GM18499 (cell line): ENCODE results near the gene LOXL3.

Experiments
- ATAC-seq: cut with Tn5 transposase; IDR thresholded peaks from one replicate; pipeline ENCODE4 v1.9.1; 2021; ENCODE audit warnings: moderate number of reproducible peaks; ENCODE audit not compliant: insufficient read depth, unreplicated experiment

LOXL3 gene

DNA sequence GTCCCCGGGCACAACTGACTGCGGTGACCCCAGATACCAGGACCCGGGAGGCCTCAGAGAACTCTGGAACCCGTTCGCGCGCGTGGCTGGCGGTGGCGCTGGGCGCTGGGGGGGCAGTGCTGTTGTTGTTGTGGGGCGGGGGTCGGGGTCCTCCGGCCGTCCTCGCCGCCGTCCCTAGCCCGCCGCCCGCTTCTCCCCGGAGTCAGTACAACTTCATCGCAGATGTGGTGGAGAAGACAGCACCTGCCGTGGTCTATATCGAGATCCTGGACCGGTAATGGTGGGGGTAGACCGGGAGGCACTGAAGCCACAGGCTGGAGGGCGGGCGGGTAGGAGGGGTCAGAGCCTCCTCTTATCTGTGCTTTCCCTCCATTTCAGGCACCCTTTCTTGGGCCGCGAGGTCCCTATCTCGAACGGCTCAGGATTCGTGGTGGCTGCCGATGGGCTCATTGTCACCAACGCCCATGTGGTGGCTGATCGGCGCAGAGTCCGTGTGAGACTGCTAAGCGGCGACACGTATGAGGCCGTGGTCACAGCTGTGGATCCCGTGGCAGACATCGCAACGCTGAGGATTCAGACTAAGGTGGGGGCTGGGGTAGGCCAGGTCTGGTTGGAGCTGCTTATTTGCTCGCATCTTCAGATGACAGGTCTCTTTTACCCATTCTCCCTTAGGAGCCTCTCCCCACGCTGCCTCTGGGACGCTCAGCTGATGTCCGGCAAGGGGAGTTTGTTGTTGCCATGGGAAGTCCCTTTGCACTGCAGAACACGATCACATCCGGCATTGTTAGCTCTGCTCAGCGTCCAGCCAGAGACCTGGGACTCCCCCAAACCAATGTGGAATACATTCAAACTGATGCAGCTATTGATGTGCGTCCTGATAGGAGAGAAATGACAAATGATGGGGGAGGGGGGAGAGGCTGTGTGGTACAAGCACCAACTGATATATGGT, 23.2 kb downstream of the LOXL3 start:
- ATAC-seq, result no peak

DNA sequence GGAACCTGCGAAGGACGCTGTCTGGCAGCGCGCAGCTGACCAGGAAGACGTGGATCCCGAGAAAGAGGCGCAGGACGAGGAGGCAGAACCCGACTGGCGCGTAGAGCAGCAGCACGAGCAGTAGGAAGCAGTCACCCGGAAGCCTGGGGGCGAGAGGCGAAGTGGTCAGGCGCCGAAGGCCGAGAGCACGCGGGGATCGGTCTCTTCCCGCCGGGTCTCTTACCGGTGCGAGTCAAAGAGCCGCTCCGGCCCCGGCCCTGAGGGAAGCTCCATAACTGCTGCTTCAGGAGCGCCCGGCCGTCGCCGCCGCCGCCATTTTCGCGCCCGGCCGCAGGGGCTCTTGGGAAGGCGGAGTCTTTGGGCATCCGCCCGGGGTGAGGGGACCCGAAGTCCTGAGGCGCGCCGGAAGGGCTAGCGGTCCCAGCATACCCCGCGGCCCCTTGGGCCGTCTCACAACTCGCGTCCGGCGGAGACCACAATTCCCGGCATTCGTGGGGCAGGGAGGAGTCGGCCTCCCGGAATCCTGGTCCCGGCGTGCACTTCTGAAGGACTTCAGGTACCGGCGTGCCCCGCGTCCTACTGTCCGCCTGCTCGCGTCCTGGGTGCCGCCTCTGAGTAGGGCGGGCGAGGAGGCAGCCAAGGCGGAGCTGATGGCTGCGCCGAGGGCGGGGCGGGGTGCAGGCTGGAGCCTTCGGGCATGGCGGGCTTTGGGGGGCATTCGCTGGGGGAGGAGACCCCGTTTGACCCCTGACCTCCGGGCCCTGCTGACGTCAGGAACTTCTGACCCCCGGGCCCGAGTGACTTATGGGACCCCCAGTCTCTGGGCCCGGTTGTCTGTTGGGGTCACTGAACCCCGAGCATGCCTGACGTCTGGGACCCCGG, 24.1 kb downstream of the LOXL3 start, which contains the start of the genes AUP1 and HTRA2:
AUP1 (minus strand) TSS at position 350 of the 882 bp plus-strand sequence; CDS start at position 273, 77 bp downstream.
HTRA2 (plus strand) TSS at position 577 of the 882 bp plus-strand sequence; CDS start at position 651, 74 bp downstream.
- ATAC-seq, result peak; percentile 50

DNA sequence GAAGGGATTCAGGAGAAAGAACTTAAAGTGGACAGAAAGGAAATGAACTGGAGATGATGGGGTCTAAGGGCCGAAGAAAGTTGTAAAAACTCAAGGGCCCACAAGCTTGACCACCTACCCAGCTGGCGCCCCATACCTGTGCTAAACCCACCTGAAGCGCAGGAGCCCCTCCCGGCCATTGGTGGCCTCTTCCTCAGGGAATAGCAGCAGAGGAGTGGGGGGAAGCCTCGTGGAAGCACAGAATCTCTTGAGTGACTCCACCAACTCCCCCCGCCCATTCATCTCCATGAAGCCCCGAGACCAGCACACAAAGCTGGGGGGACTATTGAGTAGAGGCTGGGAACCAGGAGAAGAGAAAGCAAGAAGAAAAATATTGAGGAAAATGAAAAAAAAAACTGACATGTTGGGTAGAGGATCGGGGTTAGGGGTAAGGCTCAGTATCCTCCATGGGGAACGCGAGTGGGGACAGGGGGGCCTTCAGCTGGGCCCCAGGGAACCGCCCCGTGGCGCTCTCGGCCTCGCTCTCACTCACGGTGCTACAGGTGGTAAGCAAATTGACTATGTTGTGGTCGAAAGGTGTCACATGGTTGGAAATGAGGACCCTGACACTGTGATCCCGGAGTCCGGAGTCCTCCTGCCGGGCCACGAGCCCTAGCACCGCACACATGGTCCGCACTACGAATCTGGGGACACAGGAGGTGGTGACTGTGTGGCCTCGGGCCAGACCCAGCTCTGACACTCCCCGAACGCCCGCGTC, 25.0 kb downstream of the LOXL3 start:
- peak; percentile 6 for ATAC-seq

DNA sequence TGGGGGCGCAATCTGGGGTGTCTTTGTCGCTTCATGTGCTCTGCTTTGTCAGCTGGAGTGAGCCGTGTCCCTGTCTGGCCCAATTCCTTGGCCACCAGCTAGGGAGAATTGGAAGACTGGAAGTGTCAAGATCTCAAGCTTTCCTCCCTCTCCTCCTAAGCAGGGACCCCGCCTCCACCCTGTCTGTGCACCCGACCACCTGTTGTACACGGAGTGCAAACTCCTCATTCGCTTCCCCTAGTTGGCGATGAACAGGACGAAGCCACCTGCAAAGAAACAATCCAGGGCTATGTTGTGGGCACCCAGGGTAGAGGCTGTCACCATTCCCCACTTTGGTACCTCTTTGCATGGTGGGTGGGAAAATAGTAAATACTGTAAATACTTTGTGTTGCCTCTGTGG, 26.0 kb downstream of the LOXL3 start:
- no peak for ATAC-seq

GRCh38 chr2:74526649-74527230, 27.0 kb downstream of the LOXL3 start:
- ATAC-seq, result no peak

GRCh38 chr2:74525717-74526648, 27.8 kb downstream of the LOXL3 start, which contains the start of gene DQX1:
Gene DQX1, minus strand, starts transcription at chr2:74526231. Its CDS starts 502 bp downstream, at chr2:74525729.
- ATAC-seq, result no peak

DNA sequence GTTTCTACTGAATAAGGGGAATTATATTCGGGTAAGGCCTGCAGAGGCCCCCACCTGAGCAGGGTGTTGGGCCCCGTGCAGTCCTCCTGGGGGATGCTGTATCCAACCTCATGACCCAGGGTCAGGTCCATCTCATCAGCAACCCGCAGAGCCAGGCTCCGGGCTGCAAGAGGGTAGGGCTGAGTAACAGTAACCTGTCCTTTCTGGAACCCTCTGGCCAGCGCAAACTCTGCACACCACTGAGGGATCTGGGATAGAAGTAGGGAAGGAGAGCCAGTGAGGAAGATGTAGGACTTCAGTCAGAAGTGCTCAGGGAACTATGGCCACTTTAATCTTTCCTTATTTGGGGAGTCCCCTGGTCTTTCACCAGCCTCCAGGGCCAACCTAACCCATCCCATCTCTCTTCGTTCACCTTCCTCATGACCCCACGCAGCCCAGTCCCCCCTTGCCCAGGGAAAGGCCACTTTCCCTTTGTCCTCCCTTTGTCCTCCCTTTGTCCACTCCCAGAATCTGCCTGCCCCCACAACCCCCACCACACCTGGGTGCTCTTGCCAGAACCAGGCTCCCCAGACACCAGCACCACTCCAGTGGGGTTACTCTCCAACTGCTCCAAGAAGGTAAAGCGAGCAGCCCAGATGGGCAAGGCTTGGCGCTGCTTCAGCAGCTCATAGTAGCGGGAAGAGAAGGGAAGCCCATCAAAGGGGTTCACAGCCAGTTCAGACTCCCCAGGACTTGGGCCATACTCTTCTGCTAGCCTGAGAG, 28.6 kb downstream of the LOXL3 start:
- ATAC-seq, result no peak

DNA sequence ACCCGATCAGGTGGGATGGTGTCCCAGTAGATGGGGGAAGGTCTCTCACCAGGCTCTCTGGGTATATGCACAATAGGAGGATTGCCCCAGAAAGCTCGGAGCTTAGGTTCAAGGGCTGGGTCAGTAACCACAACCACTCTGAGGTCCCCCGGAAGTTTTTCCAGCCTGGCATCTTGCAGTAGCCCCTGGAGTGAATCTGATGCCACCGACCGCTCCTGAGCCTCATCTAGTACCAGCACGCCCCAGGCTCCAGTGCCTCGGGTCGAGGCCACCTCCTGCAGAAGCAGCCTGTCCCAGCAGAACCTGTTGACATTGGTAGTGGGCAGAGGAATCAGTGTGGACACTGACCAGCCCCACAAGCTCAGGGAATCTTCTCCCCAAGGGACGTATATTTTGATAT, 29.7 kb downstream of the LOXL3 start:
- no peak for ATAC-seq

DNA sequence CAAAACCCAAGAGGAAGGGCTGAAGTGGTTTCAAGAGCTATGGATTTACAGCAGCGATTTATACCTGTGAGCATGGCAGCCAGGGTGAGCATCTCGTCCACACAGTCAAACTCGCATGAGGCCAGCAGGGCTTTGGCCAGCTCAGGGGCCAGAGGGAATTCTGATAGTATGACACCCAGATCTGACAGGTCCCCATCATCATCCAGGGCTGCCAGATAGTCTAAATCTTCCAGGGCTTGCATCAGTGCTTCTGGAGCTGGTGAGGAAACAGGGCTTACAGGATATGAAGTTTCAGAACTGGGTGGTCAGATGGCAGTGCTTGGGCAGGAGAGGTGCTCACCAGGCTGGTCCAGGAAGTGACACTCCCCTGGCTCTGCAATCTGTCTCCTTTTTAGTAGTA, 31.2 kb downstream of the LOXL3 start:
- ATAC-seq, result no peak

DNA sequence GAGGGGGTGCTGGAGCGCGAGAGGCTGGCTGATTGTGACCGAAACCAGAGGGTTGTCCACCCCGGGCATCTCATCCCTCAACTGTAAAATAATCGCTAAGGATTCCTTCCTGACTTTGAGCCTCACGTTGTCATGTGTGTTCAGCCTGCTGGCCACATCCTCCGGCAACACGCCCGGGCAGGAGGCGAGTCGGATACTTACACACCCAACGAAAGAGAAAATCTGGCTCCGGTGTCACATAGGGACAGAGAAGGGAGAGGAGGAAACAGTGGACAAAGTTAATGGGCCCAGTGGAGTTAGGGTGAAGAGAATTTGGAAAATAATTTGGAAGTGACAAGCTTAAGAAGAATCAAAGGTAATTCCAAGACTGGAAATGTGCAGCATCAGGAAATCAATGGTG, 37.1 kb downstream of the LOXL3 start:
- no peak for ATAC-seq

DNA sequence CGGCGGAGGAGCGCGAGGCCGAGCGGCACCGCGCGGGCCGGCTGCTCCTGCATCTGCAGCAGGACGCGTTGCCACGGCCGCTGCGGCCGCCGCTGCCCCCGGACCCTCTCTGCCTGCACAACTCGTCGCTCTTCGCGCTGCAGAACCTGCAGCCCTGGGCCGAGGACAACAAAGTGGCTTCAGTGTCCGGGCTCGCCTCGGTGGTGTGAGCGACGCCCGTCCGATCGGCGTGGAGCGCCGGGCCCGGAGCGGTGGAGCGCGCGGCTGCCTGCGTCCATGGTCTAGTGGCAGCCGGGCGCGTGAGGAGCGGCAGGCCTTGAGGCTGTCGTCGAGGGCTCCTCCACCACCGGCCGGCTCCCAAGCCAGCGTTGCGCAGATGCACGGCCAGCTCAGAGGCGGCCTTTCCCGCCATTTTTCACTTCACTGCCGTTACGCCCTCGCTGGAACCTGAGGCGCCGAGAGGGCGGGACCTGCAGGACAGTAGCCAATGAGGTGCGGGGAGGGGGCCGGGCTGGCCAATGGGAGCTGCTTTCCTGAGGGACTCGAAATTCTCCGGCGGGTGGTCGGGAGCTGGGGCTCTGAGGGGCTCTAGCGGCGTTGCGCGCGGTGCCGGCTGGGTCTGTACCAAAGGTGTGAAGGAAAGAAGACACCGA, 37.6 kb downstream of the LOXL3 start:
- ATAC-seq, result no peak

- ATAC-seq, result no peak
Measured at GRCh38 chr2:74515271-74515980, 38.3 kb downstream of the LOXL3 start.

- ATAC-seq, result no peak
Measured at GRCh38 chr2:74514368-74515270, 39.1 kb downstream of the LOXL3 start, which contains the start of gene TLX2. Gene TLX2, plus strand, starts transcription at chr2:74514450. Its CDS starts 357 bp downstream, at chr2:74514807.

GRCh38 chr2:74513605-74514367, 40.0 kb downstream of the LOXL3 start:
- ATAC-seq, result no peak
